NCI-H187 (cell line): ENCODE results near the gene TLR9.
"Not testable (repeated sequence)": the region's sequence is repeated elsewhere in the genome, so short reads cannot be mapped to it uniquely, and the experiment has no call there.

ENCODE experiments used
- DNase-seq, 2 experiments: peaks; one replicate each; lab custom pipeline; 2025; lab: John Stamatoyannopoulos, UW

Gene TLR9, protein sequence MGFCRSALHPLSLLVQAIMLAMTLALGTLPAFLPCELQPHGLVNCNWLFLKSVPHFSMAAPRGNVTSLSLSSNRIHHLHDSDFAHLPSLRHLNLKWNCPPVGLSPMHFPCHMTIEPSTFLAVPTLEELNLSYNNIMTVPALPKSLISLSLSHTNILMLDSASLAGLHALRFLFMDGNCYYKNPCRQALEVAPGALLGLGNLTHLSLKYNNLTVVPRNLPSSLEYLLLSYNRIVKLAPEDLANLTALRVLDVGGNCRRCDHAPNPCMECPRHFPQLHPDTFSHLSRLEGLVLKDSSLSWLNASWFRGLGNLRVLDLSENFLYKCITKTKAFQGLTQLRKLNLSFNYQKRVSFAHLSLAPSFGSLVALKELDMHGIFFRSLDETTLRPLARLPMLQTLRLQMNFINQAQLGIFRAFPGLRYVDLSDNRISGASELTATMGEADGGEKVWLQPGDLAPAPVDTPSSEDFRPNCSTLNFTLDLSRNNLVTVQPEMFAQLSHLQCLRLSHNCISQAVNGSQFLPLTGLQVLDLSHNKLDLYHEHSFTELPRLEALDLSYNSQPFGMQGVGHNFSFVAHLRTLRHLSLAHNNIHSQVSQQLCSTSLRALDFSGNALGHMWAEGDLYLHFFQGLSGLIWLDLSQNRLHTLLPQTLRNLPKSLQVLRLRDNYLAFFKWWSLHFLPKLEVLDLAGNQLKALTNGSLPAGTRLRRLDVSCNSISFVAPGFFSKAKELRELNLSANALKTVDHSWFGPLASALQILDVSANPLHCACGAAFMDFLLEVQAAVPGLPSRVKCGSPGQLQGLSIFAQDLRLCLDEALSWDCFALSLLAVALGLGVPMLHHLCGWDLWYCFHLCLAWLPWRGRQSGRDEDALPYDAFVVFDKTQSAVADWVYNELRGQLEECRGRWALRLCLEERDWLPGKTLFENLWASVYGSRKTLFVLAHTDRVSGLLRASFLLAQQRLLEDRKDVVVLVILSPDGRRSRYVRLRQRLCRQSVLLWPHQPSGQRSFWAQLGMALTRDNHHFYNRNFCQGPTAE

DNA sequence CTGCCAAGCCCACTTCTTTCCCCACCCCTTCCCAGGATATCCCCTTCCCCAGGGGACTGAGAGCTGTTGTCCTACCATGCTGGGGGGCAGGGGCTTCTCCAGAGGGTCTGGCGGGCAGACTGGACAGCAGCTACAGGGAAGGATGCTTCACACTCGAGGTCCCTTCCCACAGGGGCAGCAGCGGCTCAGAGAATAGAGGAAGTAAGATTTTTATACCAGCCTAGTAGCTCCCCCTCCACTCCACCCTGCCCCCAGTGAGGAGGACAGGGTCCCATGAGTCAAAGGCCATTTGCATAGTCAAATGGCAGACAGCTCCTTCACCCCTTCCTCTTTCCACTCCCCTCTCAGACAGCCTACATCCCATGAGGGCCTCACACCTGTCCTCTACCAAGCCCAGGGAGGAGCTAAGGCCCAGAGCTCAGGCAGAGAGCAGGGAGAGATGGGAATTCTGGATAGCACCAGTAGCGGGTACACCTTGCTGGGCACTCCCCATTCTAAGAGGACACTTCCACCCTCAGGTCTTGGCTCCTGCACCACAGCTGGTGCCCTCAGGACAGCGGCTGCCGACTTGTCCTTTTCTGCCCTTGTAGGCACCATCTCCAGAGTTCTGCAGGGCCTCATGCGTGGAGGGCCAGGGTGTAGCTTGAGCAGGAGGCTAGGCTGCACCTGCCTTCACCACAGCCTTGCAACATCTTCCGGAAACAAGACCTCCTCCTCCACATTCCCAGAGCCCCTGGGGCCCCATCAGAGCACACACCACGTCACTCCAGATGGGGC, at the start of gene TLR9:
Gene TLR9 (minus strand): TSS at position 194 of the 777 bp plus-strand sequence. CDS start 116 bp downstream, at position 78.
- no peak for DNase-seq

DNA sequence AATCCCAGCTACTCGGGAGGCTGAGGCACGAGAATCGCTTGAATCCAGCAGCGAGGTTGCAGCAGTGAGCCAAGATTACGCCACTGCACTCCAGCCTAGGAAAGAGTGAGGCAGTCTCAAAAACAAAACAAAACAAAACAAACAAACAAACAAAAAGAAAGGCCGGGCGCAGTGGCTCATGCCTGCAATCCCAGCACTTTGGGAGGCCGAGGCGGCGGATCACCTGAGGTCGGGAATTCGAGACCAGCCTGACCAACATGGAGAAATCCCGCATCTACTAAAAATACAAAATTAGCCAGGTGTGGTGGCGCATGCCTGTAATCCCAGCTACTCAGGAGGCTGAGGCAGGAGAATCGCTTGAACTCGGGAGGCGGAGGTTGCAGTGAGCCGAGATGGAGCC, 49.3 kb upstream of the TLR9 start:
- DNase-seq, result not testable (repeated sequence)

DNA sequence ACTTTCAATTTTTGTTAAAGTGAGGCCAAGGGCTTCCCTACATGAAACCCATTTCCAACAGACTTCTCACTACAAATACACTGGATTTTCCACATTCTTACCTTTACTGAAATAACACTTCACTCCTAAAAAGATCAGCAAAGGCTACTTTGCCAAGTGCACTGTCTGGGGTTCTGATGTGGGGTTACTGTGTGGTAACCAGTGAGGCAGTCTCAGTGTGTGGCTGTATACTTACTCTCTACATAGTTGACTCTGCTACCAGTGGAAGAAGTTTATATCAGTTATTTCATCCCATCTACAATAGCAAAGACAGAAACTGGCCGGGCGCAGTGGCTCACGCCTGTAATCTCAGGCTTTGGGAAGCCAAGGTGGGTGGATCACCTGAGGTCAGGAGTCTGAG, 47.4 kb upstream of the TLR9 start:
- no peak for DNase-seq

DNA sequence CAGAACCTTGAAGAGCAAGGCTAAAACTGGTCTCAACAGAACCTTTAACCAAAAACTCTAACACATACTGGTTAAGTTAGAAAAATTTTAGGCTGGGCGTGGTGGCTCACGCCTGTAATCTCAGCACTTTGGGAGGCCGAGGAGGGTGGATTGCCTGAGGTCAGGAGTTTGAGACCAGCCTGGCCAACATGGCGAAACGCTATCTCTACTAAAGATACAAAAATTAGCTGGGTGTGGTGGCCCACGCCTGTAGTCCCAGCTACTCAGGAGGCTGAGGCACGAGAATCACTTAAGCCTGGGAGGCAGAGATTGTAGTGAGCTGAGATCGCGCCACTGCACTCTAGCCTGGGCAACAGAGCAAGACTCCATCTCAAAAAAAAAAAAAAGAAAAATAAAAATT, 46.7 kb upstream of the TLR9 start:
- DNase-seq, result not testable (repeated sequence)

DNA sequence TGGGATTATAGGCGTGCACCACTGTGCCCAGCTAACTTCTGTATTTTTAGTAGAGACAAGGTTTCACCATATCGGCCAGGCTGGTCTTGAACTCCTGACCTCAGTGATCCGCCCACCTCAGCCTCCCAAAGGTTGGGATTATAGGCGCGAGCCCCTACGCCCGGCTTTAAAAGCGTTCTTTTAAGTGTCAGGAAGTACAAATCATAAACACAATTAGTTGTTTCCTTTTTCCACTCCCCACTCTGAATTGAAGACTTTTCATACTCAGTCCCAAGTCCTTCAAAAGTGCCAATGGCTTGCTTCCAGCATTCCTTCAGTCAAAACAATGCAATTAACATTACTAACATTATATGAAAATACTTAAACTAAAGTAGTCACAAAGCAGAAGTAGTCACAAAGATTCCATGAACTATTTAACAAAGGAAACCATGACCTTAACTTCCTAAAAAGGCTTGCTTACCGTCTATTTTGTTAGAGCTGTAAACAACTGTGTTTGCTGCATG, 44.9 kb upstream of the TLR9 start:
- DNase-seq, result no peak

DNA sequence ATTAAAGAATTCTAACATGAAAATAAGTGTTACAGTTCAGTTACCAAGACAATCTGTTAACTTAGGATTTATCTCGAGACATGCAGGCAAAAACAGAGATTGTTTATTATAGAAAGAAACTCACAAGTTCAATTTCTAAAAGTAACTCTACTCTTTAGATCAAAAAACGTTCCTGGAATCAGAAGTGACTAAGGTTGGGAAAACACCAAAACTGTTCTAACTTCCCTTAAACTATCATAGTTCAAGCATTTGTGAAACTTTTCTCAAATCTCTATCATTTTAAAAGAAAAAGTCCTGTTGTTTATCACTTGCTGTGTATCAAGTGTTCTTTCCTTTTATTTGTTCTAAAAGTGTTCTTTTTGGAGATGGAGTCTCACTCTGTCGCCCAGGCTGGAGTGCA, 44.3 kb upstream of the TLR9 start:
- no peak for DNase-seq

DNA sequence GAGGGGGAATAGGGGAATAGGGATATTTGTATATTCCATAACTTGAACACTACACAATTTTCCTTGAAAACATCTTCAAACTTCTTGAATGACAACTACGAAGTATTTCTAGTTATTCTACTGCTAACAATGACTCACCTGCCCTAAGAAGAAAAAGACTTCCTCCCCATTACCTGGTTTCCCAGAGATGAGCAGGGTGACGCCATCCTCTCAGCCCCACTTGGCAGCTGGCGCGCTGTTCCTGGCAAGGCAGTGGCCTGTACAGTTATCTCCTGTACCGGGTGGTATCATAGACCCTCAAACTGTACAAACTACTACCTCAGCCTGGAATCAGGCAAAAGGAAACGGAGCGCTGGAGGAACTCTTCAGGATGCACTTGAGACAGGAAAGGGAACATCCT, 42.6 kb upstream of the TLR9 start:
- no peak for DNase-seq

DNA sequence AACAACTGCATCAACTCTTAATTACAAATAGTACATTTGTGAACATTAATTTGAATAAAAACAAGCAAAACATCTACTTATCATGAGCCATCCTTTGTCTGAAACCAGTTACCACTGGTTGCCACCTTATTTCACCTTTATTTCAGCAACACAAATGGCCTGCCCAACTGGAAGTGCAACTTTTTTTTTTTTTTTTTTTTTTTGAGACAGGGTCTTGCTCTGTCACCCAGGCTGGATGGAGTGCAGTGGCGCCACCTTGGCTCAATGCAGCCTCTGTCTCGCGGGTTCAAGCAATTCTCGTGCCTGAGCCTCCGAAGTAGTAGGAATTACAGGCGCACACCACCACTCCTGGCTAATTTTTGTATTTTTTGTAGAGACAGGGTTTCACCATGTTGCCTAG, 39.9 kb upstream of the TLR9 start:
- no peak for DNase-seq

DNA sequence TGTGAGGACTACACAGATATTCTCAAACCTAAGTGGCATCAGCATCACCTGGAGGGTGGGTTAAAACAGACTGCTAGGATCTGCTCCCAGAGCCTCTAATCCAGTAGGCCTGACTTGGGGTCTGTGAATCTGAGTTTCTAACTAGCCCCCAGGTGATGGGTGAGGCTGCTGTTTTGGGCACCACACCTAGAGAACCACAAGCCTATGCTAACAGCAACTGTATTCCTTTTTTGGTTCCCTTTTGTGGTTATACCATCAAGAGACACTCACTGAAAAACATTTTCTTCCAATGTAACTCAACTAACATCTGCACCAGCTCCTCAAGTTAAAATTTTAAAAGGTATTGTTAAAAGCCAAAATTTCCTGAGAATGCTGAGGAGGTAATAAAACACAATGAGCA, 37.0 kb upstream of the TLR9 start:
- no peak for DNase-seq

DNA sequence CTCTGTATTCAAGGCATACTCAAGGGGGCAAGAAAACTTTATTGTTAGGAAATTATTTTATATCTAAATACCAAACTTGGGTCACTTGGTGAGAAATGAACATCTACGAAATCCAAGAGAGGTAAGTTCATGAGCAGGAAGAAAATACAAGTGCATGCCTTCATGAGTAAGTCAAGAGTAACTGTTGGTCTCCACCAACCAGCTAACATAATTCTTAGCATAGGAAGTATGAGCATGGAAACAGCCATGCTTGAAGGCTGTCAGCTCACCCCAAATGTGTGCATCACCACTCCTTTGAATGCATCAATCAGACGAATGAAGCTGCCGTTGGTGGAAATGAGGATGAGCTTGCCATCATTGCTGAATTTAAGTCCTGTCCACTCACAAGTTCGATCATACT, 34.0 kb upstream of the TLR9 start:
- no peak for DNase-seq

DNA sequence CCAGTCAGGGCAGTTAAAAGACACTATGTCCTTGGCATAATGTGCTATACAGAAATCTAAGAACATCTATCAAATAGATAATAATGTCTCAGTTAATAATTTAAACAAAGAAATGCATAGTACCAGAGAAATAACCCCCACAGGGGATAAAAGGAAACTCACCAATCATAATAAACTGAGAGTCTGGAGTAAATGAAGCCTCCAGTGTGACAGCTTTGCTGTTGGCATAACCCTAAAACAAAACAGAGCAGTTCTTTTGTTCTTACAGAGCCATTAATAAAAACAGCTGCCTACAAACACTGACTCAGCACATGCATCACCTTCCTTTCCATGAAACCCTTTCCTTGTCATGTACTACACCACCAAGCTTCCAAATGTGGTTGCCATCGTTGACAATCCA, 33.6 kb upstream of the TLR9 start:
- DNase-seq, result no peak

DNA sequence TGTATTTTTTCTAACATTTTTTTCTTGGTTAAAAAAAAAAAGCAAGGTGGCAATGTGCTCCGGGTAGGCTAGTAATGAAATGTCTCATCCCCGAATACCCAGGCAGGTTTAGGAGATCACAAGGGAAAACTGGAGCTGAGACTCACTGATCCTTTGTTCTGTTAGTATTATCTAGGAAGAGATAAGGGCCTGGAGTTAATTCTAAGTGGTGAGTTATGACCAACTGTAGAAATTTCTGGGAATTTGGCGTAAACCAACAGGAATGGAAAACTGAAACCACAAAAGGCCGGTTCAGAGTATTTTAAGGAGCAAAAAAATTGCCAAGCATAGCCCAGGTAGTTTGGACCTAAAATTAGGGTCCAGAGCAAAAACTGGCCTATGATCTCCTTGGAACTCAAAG, 32.5 kb upstream of the TLR9 start:
- no peak for DNase-seq

DNA sequence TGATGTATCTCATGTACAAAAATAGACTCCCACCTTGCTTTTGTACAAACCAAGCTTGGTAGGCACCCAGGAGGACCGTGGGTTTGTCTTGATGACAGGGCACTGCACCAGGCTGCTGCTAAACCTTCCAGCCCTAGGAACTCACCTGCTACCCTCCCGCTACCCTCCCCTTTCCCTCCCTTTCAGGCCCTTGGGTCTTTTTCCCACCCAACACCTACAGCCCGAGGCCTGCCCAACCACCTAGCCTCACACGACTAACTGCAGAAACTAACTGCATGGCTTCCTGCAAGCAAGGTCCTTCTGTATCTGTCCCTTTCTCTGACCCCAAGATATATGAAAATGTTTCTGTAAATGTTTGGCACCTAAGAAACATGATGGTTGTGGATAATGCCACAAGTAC, 31.2 kb upstream of the TLR9 start:
- DNase-seq, result no peak

DNA sequence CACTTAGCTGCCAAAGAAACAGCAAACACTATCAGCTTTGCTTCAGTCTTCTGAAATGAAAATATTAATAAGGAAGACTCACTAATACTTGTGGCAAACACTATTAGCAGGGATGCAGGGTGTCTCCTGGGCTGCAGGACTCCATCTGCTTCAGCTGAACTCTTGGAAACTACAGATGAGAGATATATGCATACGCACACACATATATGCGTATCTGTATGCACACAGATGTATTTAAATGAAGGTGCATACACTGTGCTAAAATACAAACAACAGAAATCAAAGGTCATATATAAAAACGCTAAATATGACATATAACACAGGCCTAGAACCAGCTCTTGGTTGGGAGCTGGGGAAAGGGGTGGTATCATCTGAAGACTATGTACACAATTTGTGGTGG, 30.7 kb upstream of the TLR9 start:
- DNase-seq, result no peak

DNA sequence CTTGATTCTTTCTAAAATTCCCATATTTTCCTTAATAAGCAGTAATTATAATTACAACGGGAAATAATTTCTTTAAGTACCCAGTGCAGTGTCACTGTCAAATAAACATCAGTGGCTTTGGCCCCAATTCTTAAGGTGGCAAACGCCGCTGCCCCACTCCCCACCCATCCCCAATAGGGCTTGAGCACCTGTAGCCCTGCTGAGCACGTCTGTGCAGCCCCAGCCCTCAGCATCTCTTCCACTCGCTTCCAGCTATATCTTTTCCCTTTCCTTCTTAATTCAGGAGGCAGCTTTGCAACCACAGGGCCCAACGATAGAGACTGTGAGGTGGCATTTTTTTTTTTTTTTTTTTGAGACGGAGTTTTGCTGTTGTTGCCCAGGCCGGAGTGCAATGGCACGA, 29.2 kb upstream of the TLR9 start:
- DNase-seq, result no peak

DNA sequence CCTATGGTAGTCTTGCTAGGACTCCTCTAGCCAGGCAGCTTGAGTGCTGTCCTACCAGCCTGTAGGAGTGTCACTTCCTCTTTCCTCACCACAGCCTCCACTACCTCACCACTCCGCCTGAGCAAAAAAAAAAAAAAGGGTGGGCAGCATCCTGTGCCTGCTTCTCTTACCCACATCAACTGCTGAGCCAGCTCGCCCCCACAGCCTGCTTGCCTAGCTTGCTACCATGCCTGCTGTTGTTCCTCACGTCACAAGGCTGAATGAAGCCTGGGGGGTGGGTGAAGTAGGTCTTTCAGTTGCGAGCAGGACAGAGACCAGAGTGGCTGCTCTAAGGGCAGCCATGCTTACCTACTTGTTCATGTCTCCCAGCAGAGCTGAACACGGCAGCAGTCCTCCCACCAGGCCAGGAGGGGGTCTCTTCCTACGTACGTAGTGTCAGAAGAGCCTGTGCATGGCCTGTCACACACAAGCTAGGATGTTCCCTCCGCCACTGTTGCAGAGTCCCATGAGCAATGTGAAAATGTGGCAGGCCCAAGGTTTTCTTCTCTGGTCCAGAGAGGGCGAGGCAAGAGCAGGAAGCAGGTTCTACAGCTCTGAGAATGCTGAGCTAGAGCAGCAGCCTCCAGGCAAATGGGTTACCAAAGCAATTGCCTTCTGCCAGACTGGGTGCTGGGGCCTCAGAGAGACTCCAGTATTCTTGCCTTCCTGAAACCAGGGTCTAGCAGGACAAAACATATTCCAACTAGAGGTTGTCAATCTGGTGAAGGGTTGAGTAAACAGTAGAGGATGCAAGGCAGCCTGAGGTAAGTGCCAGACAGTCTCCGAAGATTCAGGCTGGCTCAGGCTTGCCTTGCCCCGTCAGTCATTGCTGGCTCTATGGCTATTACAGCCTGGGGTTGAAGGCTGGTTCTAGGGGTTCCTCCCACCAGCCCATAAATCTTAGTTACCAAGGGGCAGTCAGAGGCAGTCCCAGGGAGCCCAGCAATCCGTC, 28.2 kb upstream of the TLR9 start:
- no peak for DNase-seq

DNA sequence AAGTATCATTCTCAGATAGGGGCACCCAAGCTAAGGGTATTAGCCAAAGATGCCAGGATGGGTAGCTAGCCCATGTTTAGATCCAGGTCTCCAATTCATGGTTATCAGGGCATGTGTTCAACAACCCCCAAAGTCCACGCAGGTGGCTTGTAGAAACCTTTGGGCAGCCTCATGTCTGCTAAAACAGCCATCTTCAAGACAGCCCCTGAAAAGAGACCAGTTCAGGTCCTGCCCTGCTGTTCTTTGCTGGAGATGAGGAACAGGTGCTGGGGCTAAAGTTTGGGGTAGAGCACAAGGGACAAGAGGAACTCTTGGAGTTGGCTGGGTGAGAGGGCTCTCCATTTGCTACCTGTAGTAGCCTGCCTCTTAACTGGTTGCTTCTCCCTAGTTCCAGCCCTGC, 24.7 kb upstream of the TLR9 start:
- no peak for DNase-seq

DNA sequence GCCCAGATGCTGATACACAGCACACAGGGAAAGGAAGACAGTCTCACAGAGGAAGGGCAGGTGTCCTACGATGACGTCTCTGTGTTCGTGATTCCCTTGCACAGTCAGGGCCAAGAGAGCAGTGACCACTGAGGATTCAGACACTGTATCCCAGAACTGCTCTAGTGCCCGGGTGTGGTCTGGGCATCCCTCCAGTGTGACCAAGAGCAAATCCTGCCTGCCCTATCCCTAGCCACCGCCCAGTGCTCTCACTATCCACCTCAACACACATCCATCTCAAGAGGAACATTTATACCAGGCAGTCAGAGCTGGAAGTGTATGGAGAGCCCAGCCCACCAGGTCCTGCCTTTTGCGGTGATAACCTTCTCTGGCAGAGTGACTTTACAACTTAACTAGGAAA, 24.2 kb upstream of the TLR9 start:
- DNase-seq, result no peak

DNA sequence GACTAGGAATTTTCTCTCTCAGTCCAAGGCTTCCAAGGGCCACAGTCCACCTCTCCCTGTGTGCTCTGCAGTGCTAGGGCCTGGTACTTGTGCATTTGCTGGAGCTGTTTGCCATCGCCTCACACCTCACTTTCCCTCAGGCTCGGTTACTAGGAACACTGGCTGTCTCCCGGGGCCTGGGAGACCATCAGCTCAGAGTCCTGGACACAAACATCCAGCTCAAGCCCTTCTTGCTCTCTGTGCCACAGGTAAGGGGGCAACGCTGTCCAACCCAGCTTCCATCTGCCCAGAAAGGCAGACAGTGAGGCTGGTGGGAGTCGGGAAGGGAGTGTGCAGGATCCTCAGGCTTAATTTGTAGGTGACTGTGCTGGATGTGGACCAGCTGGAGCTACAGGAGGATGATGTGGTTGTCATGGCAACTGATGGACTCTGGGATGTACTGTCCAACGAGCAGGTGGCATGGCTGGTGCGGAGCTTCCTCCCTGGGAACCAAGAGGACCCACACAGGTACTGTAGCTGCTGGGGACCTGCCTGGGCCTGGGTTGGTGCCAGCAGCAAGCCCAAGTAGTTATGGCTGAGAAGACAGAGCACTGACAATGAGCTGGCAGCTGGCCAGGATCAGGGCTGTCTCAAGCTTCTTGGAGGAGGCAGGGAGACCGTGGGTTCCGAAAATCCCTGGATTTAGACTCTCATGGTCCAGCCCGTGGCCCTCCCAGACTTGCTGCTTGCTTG, 23.5 kb upstream of the TLR9 start:
- no peak for DNase-seq

DNA sequence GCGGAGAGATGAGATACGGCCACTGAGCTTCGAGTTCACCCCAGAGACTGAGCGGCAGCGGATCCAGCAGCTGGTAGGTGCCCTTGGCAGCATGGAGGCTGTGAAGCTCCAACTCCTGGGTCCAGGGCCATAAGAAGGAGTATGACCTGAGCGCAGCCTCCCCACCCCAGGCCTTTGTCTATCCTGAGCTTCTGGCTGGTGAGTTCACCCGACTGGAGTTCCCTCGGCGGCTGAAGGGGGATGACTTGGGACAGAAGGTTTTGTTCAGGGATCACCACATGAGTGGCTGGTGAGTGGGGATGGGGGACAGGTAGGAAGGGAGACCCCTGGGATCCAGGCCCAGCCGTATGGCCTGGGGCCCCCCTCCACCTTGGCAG, 22.7 kb upstream of the TLR9 start:
- no peak for DNase-seq
